Activated CD8-positive, alpha-beta T cell treated with anti-CD3 and anti-CD28 coated beads for 36 hours (primary cell): ENCODE measurements around the gene POLR2F. TPM values are rescaled to one million over a fixed set of nuclear protein-coding genes. Genes with fewer than 3 reads are reported as not detected.

Source experiments
- ATAC-seq: fragments of 200-7000 bp; cut with Tn5 transposase; one replicate; pipeline ENCODE4 v1.10.0; 2021; ENCODE audit warnings: mild to moderate bottlenecking, moderate library complexity
- CTCF ChIA-PET: fragments of 350-600 bp; sonication (Branson Sonifier 250); formaldehyde crosslinking; loops from one replicate; lab custom pipeline; 2021; ENCODE audit warnings: antibody characterized with exemption; lab: Charles Lee
- POLR2A ChIA-PET: fragments of 350-600 bp; sonication (Branson Sonifier 250); formaldehyde crosslinking; loops from one replicate; lab custom pipeline; 2021; ENCODE audit warnings: antibody characterized with exemption; lab: Charles Lee
- DNase-seq: peaks from one replicate; pipeline ENCODE4 v3.0.0-alpha.2; 2020
- H3K27ac Mint-ChIP-seq: one replicate; pipeline ENCODE4 v1.8.0; 2021; ENCODE audit warnings: mild to moderate bottlenecking, mixed read lengths
- H3K27me3 Mint-ChIP-seq: one replicate; pipeline ENCODE4 v1.8.0; 2021; ENCODE audit warnings: mixed read lengths
- H3K36me3 Mint-ChIP-seq: one replicate; pipeline ENCODE4 v1.8.0; 2021; ENCODE audit warnings: low read depth, mixed read lengths
- H3K4me1 Mint-ChIP-seq: one replicate; pipeline ENCODE4 v1.8.0; 2021; ENCODE audit warnings: low read depth, mixed read lengths
- H3K4me3 Mint-ChIP-seq: one replicate; pipeline ENCODE4 v1.8.0; 2021; ENCODE audit warnings: mild to moderate bottlenecking, moderate library complexity, mixed read lengths
- H3K9me3 Mint-ChIP-seq: one replicate; pipeline ENCODE4 v1.8.0; 2021; ENCODE audit warnings: mixed read lengths
- intact Hi-C: fragments of 100-400 bp; cut with micrococcal nuclease; formaldehyde crosslinking; loops from one replicate; pipeline ENCODE4 v1.10.0; 2022
- total RNA-seq, 2 experiments: library from RNA; stranded (reverse); gene quantifications; one replicate each; pipeline ENCODE4 v1.2.3, GENCODE V29; 2021
- TF ChIP-seq, protein P1 (sequence below): fragments of 200-600 bp; IDR thresholded peaks from one replicate; pipeline ENCODE4 v1.8.0; 2022; ENCODE audit warnings: antibody characterized with exemption, mild to moderate bottlenecking

The POLR2F gene
- total RNA-seq, 2 experiments from 2014 or later, result 82.2 to 85.4 TPM

DNA sequence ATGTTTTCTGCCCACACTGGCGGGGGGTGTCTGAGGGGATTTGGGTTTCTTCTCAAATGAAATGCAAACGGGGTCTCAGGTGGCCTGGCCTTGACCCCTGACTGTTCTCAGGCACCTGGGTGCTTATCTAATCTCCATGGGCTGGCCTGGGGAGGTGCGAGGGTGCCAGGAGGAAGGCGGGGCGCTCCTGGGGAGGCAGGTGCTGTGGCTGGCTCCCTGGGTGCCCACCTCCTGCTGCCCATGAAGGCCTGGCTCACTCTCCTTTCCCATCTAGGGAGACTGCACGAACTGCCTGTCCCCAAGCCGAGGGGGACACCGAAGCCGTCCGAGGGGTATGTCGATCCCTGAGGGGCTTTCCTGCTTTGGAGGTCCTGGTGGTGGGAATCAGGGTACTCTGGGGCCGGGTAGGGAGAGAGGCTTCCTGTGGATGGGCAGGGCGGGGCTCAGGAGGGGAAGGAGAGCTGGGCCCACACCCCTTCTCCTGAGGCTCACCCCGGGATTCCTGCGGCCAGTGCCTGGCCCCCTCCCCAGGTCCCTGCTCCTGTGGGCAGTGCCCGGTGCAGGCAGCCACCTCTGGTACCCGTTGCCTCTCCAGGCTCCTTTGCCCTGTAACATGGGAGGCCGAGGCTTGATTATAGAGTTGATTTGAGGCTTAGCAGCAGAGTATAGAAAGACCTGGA is 29.0 kb upstream of the POLR2F start:
- POLR2A ChIA-PET, result interaction anchor here (1.0 kb wide), 1 partner anchor 8 kb away, joined by 4 read pairs; no protein-coding TSS in a partner anchor
- TF ChIP-seq, protein P1, sequence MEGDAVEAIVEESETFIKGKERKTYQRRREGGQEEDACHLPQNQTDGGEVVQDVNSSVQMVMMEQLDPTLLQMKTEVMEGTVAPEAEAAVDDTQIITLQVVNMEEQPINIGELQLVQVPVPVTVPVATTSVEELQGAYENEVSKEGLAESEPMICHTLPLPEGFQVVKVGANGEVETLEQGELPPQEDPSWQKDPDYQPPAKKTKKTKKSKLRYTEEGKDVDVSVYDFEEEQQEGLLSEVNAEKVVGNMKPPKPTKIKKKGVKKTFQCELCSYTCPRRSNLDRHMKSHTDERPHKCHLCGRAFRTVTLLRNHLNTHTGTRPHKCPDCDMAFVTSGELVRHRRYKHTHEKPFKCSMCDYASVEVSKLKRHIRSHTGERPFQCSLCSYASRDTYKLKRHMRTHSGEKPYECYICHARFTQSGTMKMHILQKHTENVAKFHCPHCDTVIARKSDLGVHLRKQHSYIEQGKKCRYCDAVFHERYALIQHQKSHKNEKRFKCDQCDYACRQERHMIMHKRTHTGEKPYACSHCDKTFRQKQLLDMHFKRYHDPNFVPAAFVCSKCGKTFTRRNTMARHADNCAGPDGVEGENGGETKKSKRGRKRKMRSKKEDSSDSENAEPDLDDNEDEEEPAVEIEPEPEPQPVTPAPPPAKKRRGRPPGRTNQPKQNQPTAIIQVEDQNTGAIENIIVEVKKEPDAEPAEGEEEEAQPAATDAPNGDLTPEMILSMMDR, result no peak
- no peaks in the 10 kb centered on the region for H3K36me3 Mint-ChIP-seq

DNA sequence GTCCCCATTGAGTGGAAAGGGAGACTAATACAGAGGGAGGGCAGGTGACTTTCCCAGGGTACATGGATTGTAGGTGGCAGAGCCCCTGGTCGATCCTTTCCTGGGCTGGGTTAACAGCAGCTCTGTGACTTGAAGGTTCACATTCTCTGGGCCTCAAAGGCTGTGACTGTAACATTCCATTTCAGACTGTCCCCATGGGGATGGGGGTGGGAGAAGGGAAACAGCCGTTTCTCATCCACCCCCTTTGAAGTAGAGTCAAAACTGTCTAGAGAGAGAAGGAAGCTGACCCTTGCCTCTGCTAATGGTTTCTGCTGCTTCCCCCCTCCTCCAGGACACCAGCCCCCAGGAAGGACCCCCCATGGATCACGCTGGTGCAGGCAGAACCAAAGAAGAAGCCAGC is 28.2 kb upstream of the POLR2F start:
- Mint-ChIP-seq H3K36me3 (no peaks in the 10 kb centered on the region), H3K9me3 (no peaks in the 10 kb centered on the region), H3K27me3 (no peaks in the 10 kb centered on the region), H3K27ac (no peak overlapping the region), H3K4me1 (peaks cover under 1% of the 10 kb centered on the region), H3K4me3 (no peak overlapping the region)
- ATAC-seq, result no peak
- intact Hi-C loops, result no loop called here
- DNase-seq, result no peak
- CTCF ChIA-PET, result interaction anchor here (1.1 kb wide), 1 partner anchor 108 kb away, joined by 3 read pairs; no protein-coding TSS in a partner anchor
- TF ChIP-seq, protein P1, result no peak
- POLR2A ChIA-PET, result no interaction called here

More for the DNA sequence above, 29.0 kb upstream of the POLR2F start:
- no peak overlapping the region for H3K27ac Mint-ChIP-seq
- CTCF ChIA-PET, result interaction anchor here (1.9 kb wide), 1 partner anchor 10 kb away, joined by 5 read pairs; no protein-coding TSS in a partner anchor
- H3K27me3 Mint-ChIP-seq, result no peaks in the 10 kb centered on the region
- ATAC-seq (no peak), DNase-seq (no peak)
- no peaks in the 10 kb centered on the region for H3K9me3 Mint-ChIP-seq
- H3K4me3 Mint-ChIP-seq, result no peak overlapping the region
- intact Hi-C loops, result no loop called here
- peaks cover 5% of the 10 kb centered on the region for H3K4me1 Mint-ChIP-seq

DNA sequence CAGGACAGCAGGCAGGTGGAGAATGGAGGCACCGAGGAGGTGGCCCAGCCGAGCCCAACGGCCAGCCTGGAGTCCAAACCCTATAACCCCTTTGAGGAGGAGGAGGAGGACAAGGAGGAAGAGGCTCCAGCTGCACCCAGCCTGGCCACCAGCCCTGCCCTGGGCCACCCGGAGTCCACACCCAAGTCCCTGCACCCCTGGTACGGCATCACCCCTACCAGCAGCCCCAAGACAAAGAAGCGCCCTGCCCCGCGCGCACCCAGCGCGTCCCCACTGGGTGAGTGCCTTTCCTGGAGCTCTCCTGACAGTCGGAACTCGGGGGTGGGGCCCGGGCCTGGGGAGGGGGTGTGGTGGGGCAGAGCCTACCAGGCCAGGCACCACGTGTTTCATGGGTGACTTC is 27.7 kb upstream of the POLR2F start:
- Mint-ChIP-seq H3K9me3 (no peaks in the 10 kb centered on the region), H3K4me1 (no peaks in the 10 kb centered on the region), H3K27me3 (no peaks in the 10 kb centered on the region), H3K4me3 (no peak overlapping the region), H3K36me3 (no peaks in the 10 kb centered on the region), H3K27ac (no peak overlapping the region)
- intact Hi-C loops, result no loop called here
- ChIA-PET CTCF (interaction anchor here (1.1 kb wide), 1 partner anchor 108 kb away, joined by 3 read pairs; no protein-coding TSS in a partner anchor), POLR2A (no interaction called here)
- DNase-seq, result no peak
- TF ChIP-seq, protein P1, result no peak
- no peak for ATAC-seq

DNA sequence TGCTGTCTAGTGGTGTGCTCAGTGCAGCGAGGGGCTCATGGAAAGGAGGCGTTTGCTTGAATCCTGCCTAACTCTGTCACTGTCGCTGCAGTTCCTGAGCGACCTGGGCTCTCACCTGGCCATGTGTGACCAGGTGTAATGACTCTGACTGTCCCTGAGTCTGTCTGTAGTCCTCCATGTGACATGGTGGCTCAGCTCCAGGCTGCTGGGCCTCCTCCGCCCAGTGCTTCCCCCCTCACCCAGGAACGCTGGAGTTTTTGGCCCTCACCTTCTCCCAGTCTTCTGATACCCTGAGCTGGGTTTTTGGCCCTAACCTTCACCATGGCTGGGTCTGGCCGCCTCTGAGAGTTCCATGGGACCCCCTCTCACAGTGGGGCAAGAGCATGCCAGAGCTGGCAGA is 27.1 kb upstream of the POLR2F start:
- Mint-ChIP-seq H3K27ac (no peak overlapping the region), H3K9me3 (no peaks in the 10 kb centered on the region), H3K36me3 (no peaks in the 10 kb centered on the region), H3K4me3 (no peak overlapping the region), H3K4me1 (no peaks in the 10 kb centered on the region), H3K27me3 (no peaks in the 10 kb centered on the region)
- intact Hi-C loops, result no loop called here
- ChIA-PET POLR2A (interaction anchor here (1.2 kb wide), 1 partner anchor 21 kb away, joined by 3 read pairs; no protein-coding TSS in a partner anchor), CTCF (interaction anchor here (1.1 kb wide), 2 partner anchors 39 to 109 kb away, joined by 3 read pairs; no protein-coding TSS in a partner anchor)
- ATAC-seq (no peak), DNase-seq (no peak)
- TF ChIP-seq, protein P1, result no peak
